Lung microvascular endothelial cell (primary cell): Measurements from ENCODE around the gene ESRRA. TPM values are rescaled to one million over a fixed set of nuclear protein-coding genes. Genes with fewer than 3 reads are reported as not detected.
"Not testable (repeated sequence)": the region's sequence is repeated elsewhere in the genome, so short reads cannot be mapped to it uniquely, and the experiment has no call there.

Experiments
- DNase-seq, 2 donors: peaks; one replicate each; pipeline versions ENCODE4 v3.0.0 to v3.0.0-alpha.2; 2010; ENCODE audit warnings: low read depth in 2 of 2
- total RNA-seq: library from RNA; depleted of rRNA; stranded (reverse); fragments of >200 nt; gene quantifications from 2 replicates; pipeline ENCODE4 v1.2.1, GENCODE V29; 2014

Gene ESRRA
- total RNA-seq, 1 donor from 2014 or later: 53.6 TPM

- DNase-seq: no peak
Observed at GRCh38 chr11:64312947-64313346, 7.6 kb downstream of the ESRRA start.

- DNase-seq: no peak
Observed at GRCh38 chr11:64313491-64314145, 8.3 kb downstream of the ESRRA start.

- no peak for DNase-seq
Observed at GRCh38 chr11:64314146-64314804, 9.0 kb downstream of the ESRRA start.

- no peak for DNase-seq
Observed at GRCh38 chr11:64314805-64315561, 9.7 kb downstream of the ESRRA start.

GRCh38 chr11:64315667-64316526 lies 10.6 kb downstream of the ESRRA start:
- DNase-seq: not testable (repeated sequence)

GRCh38 chr11:64316672-64317324 lies 11.5 kb downstream of the ESRRA start:
- peak; percentile 27 to 69 for DNase-seq

GRCh38 chr11:64317325-64317960 lies 12.1 kb downstream of the ESRRA start, which contains the start of gene TRMT112:
TRMT112 (minus strand) TSS chr11:64317559; CDS start chr11:64317526, 33 bp downstream.
- DNase-seq: peak; percentile 94 to 97

- peak; percentile 96 to 97 for DNase-seq
Observed at GRCh38 chr11:64317961-64318765, 12.8 kb downstream of the ESRRA start, which contains the start of gene PRDX5. PRDX5 (plus strand) TSS chr11:64318121; CDS start chr11:64318216, 95 bp downstream.

- DNase-seq: no peak
Observed at GRCh38 chr11:64318766-64319761, 13.7 kb downstream of the ESRRA start.

- no peak for DNase-seq
Observed at GRCh38 chr11:64320556-64320955, 15.2 kb downstream of the ESRRA start.

GRCh38 chr11:64321026-64321425 lies 15.7 kb downstream of the ESRRA start:
- DNase-seq: no peak

GRCh38 chr11:64321533-64321932 lies 16.2 kb downstream of the ESRRA start:
- no peak for DNase-seq

GRCh38 chr11:64322925-64323260 lies 17.6 kb downstream of the ESRRA start:
- no peak for DNase-seq

- DNase-seq: no peak
Observed at GRCh38 chr11:64323373-64323772, 18.0 kb downstream of the ESRRA start.

GRCh38 chr11:64323984-64324383 lies 18.7 kb downstream of the ESRRA start:
- DNase-seq: not testable (repeated sequence)

GRCh38 chr11:64324692-64325469 lies 19.6 kb downstream of the ESRRA start:
- DNase-seq: no peak

- no peak for DNase-seq
Observed at GRCh38 chr11:64327375-64327774, 22.1 kb downstream of the ESRRA start.
